Measurements from ENCODE around the gene CHST1. TPM values are rescaled to one million over a fixed set of nuclear protein-coding genes. Genes with fewer than 3 reads are reported as not detected.
A peak's percentile ranks its signal among the peaks of the same experiment; 100 is the strongest.

CHST1 gene
- total and polyA plus RNA-seq, 8 donors: 3.1 to 10.2 (median 5.6) TPM

GRCh38 chr11:45614196-45614828 lies 51.1 kb downstream of the CHST1 start:
- Histone ChIP-seq H3K27ac (no peak overlapping the region), H3K9me3 (no peaks in the 10 kb centered on the region), H3K4me3 (no peak overlapping the region), H3K4me1 (no peaks in the 10 kb centered on the region), H3K27me3 (no peaks in the 10 kb centered on the region), H3K36me3 (no peaks in the 10 kb centered on the region)
- intact Hi-C loops (cut with DNase I): no loop called here
- ATAC-seq (no peak), DNase-seq (no peak)
- TF ChIP-seq, protein P1, sequence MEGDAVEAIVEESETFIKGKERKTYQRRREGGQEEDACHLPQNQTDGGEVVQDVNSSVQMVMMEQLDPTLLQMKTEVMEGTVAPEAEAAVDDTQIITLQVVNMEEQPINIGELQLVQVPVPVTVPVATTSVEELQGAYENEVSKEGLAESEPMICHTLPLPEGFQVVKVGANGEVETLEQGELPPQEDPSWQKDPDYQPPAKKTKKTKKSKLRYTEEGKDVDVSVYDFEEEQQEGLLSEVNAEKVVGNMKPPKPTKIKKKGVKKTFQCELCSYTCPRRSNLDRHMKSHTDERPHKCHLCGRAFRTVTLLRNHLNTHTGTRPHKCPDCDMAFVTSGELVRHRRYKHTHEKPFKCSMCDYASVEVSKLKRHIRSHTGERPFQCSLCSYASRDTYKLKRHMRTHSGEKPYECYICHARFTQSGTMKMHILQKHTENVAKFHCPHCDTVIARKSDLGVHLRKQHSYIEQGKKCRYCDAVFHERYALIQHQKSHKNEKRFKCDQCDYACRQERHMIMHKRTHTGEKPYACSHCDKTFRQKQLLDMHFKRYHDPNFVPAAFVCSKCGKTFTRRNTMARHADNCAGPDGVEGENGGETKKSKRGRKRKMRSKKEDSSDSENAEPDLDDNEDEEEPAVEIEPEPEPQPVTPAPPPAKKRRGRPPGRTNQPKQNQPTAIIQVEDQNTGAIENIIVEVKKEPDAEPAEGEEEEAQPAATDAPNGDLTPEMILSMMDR (IDR thresholded peaks at IDR 0.05): no peak

DNA sequence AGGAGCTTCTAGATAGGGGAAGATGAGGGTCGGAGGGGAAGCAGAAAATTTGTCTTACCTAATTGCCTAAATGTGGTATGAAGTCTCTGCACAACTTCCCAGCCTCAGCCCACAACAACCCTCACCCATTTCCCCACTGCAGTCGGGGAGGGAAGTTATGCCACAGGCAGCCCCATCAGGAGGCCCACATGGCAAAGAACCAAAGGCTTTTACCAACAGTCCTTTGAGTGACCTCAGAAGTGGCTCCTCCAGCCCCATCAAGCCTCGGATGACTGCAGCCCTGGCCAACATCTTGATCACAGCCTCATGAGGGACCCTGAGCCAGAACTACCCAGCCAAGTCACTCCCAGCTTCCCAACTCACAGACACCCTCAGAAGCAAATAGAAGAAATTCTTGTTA lies 54.8 kb downstream of the CHST1 start:
- Histone ChIP-seq H3K36me3 (no peaks in the 10 kb centered on the region), H3K4me1 (no peaks in the 10 kb centered on the region), H3K9me3 (no peaks in the 10 kb centered on the region), H3K27me3 (peaks cover 0 to 18% of the 10 kb centered on the region in 2 donors), H3K27ac (no peak overlapping the region), H3K4me3 (no peak overlapping the region)
- intact Hi-C loops (cut with DNase I): no loop called here
- TF ChIP-seq, protein P1 (IDR thresholded peaks at IDR 0.05): no peak
- ATAC-seq: no peak
- peak in 1 of 4 donors; percentile 26 for DNase-seq

DNA sequence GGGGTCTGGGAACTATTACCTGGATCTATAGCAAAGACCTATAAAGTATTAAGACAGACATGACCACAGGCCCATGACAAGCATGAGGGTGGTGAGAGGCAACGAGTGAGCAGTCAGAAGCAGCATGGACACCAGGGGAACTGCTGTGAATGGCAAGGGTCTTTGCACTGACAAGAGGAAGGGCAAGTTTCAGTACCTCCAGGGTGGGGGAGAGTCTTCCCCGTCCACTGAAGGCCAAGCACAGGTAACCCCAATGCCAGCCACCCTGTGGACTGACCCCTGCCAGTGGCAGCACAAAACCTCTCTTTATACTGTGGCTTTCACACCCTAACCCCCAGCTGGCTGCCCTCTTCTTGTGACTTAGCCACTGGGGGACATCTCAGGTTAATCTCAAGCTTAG lies 55.5 kb downstream of the CHST1 start:
- intact Hi-C loops (cut with DNase I): no loop called here
- Histone ChIP-seq H3K9me3 (no peaks in the 10 kb centered on the region), H3K27ac (no peak overlapping the region), H3K4me1 (no peaks in the 10 kb centered on the region), H3K4me3 (no peak overlapping the region), H3K36me3 (no peaks in the 10 kb centered on the region), H3K27me3 (peaks cover 0 to 24% of the 10 kb centered on the region in 2 donors)
- no peak for ATAC-seq
- TF ChIP-seq, protein P1 (IDR thresholded peaks at IDR 0.05): no peak
- no peak for DNase-seq

GRCh38 chr11:45609337-45609736 lies 56.1 kb downstream of the CHST1 start:
- Histone ChIP-seq H3K36me3 (no peaks in the 10 kb centered on the region), H3K9me3 (no peaks in the 10 kb centered on the region), H3K27me3 (peaks cover 0 to 26% of the 10 kb centered on the region in 2 donors), H3K4me3 (no peak overlapping the region), H3K4me1 (no peaks in the 10 kb centered on the region), H3K27ac (no peak overlapping the region)
- TF ChIP-seq, protein P1 (IDR thresholded peaks at IDR 0.05): no peak
- ATAC-seq (no peak), DNase-seq (no peak)
- intact Hi-C loops (cut with DNase I): no loop called here

DNA sequence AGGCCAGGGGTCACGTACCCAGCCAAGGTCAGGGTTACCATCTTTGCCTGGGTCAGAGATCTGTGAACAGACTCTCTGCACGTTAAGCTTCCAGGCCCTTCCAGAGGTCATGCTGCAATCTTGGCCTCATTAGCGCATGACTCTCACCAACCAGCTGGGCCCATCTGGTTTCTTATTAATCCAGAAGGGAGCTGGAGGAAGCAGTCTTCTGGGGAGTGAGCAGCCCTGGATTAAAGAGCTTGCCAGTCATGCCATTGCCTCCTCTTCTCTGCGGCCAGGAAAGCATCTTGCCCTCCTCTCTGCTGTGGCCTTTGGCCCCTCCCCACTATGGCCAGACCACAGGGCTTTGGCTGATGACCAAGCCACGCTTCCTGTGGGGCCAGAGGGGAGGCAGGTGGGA lies 57.4 kb downstream of the CHST1 start:
- intact Hi-C loops (cut with DNase I): no loop called here
- no peak for ATAC-seq

More for the DNA sequence above, 57.4 kb downstream of the CHST1 start:
- TF ChIP-seq, protein P1 (IDR thresholded peaks at IDR 0.05): no peak
- Histone ChIP-seq H3K9me3 (no peaks in the 10 kb centered on the region), H3K4me3 (no peak overlapping the region), H3K27ac (no peak overlapping the region), H3K27me3 (peaks cover 0 to 36% of the 10 kb centered on the region in 2 donors), H3K4me1 (no peaks in the 10 kb centered on the region), H3K36me3 (no peaks in the 10 kb centered on the region)
- peak in 2 of 4 donors; percentile 83 to 86 for DNase-seq

Data from left lung (tissue), 10 donors.